Ureter (tissue), 1 donor: ENCODE measurements around the gene SHISAL2A. TPM values are rescaled to one million over a fixed set of nuclear protein-coding genes. Genes with fewer than 3 reads are reported as not detected.

Experiments
- DNase-seq: peaks from one replicate; pipeline ENCODE4 v3.0.0-alpha.2; 2020; ENCODE audit warnings: low spot score
- total RNA-seq: library from RNA; stranded (reverse); gene quantifications from one replicate; pipeline ENCODE4 v1.2.4, GENCODE V29; 2023
- donor health status: DM: yes; HTN: yes; CAD: no.

The SHISAL2A gene
- total RNA-seq, 1 donor from 2014 or later: 1.1 TPM

DNA sequence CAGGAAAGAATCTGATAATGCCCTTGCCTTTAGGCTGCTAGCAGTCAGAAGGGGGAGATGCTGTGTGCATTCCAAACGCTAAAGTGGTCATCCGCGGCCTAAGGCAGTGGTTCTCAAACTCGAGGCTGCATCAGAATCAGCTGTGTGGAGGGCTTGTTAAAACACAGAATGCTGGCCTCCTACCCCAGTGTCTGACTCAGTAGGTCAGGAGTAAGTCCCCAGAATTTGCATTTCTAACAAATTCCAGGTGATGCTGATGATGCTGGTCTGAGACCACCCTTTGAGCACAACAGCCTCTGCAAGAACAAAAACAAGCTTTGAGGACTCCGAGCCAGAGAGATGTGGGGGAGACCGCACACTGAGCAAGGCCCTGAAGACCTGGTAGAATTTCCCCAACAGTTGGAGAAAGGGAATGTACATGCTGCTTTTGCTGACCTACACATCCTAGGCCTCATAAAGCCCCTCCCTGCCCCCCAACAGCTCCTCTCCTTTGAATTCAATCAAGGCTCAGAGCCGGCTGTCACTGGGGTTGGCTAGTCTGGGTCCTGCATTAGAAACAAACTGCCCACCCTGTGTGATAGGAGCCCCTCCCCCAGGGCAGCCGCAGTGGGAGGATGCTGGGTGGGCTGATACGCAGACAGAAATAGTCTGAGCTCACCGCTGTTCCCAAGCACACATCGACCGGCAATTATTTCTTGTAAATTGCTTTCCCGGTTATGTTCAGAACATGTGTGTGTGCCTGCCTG, 27.1 kb downstream of the SHISAL2A start:
- DNase-seq: no peak

- no peak for DNase-seq
Observed at GRCh38 chr1:52660807-52661206, 27.8 kb downstream of the SHISAL2A start.

- DNase-seq: no peak
Observed at GRCh38 chr1:52662645-52663313, 29.8 kb downstream of the SHISAL2A start.

DNA sequence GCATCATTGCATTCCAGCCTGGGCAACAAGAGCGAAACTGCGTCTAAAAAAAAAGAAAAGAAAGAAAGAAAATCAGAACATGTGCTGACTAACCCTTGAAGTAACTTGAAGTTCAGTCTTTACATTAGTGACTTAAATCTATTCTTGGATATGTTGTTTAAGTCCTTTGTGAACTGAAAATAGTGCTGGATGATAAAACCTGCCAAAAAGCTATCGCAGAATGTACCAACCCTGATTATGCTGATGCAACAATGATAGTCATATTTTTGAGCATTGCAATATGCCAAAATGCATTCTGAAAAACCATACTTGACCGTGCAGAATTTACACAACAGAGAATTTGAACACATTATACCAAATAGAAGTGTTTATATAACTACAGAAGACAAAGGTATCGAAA, 30.7 kb downstream of the SHISAL2A start:
- DNase-seq: no peak

DNA sequence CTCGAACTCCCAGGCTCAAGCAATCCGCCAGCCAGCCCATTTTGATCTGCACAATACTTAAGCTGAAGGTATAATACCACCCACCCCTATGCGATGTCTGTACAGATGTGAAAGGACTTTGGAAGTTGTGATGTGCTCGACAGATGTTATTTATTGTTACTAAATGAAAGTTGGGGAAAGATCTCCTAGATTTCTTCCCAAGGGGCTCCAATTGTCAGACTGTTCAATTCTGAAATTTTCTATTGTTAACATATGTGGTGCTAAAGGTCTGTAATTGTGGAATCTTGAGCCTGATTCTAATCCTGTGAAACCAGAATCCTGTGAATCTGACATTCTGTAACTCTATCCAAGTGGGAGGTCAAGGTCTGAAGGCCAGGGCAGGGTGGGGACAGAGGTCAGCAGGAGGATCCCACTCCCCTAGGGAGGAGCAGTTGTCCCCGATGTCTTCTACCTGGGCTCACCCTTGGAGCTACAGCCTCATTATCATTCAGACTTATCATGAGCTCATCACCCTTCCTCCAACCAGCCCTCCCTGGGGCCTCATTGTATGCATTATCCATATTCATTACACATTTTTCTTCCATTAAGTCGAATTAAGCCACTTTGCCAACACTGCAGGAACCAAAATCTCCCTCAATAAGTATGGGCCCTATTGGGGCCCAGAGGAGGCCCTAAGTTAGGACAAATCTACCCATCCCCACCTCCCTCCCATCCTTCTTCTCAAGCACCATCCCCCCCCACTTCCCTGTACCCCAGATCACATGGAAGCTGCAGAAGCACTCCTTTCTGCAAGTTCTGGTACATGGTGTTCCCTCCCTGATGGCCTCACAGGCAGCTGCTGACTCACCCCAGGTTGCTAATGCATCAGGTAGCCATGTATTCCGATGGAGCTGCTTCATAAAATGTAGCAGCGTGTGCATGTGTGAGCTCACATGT, 32.3 kb downstream of the SHISAL2A start:
- DNase-seq: no peak

DNA sequence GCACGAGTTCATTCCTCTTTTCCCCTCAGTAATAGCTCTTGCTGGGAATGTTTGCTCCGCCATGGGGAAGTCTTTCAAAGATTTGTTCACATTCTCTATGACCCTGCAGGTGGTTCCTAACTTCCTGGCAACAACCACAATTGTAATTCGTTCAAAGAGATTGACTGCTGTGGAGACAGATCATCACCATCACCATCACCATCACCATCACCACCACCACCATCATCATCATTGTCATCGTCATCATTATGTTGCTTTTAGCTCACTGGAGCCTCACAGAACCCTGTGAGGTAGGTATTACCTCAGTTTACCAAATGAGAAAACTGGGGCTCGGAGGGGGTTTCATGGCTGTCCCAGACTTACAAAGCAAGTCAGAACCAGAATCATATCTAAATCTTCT, 34.3 kb downstream of the SHISAL2A start:
- no peak for DNase-seq

GRCh38 chr1:52667984-52668383, 35.0 kb downstream of the SHISAL2A start:
- DNase-seq: no peak

- no peak for DNase-seq
Observed at GRCh38 chr1:52668711-52669110, 35.7 kb downstream of the SHISAL2A start.

DNA sequence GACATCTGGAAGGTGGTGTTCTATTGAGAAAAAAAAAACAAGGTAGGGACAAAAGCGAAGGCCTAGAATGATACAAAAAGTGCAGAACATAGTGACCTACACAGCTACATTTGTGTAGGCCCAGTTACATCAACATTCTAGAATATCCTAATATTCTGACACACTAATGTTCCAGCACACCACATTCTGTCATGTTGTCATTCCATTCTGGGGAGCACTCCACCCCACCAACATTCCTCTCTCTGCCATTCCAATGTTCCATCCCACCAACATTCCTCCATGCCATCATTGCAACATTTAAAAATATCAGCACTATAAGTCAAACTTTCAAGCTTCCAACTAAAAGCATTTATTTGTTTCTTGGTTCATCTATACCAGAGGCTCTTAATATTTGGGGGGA, 36.7 kb downstream of the SHISAL2A start:
- DNase-seq: no peak

GRCh38 chr1:52670604-52671003, 37.6 kb downstream of the SHISAL2A start:
- no peak for DNase-seq

GRCh38 chr1:52672946-52673345, 40.0 kb downstream of the SHISAL2A start:
- DNase-seq: no peak

DNA sequence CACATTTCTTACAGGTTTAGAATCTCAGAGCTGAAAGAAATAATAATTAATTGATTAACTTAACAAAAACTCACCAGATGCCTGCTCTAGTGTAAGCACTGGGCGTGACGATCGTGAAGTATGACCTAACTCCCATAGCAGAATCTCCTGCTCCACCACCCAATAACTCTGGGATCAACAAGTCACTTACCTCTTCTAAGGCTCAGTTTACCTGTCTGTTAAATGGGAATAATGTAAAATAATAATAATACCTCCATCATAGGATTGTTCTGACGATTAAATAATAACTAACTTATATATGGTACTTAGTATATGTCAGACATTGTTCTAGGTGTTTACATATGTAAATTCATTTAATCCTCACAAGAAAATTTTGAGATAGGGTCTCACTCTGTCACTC, 40.5 kb downstream of the SHISAL2A start:
- no peak for DNase-seq

DNA sequence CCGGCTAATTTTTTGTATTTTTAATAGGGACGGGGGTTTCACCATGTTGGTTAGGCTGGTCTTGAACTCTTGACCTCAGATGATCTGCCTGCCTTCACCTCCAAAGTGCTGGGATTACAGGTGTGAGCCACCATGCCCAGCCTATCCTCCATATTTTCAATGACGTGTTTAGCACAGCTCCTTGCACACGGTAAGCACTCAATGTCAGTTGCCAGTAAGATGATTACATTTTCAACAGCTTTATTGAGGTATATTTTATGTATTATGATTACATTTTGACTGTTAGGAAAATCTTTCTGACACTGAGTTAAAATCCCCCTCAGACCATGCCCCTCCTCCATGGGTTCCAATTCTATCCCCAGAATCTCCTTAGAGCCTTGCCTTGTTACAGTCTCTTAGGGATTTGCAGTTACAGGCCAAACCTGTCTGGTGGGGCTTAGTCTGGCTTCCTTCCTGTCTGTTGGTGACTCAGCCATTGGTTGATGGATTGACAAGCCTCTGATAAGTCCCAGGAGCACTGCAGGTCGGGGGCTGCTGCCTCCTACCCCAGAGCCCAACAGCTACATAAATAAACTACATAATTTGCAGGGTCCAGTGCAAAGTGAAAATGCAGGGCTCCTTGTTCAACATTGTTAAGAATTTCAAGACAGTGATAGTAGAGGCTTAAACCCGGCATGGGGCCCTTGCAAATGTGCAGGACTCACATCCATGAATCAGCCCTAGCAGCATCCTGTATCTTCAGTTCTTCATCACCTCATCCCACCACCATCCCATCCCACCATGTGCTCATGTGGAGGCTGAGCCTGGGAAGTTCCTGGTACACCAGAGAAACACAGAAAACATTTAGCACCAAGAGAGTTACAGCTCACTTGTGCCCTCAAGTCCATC, 41.8 kb downstream of the SHISAL2A start:
- DNase-seq: peak; percentile 66

- DNase-seq: no peak
Observed at GRCh38 chr1:52676249-52676903, 43.4 kb downstream of the SHISAL2A start.

DNA sequence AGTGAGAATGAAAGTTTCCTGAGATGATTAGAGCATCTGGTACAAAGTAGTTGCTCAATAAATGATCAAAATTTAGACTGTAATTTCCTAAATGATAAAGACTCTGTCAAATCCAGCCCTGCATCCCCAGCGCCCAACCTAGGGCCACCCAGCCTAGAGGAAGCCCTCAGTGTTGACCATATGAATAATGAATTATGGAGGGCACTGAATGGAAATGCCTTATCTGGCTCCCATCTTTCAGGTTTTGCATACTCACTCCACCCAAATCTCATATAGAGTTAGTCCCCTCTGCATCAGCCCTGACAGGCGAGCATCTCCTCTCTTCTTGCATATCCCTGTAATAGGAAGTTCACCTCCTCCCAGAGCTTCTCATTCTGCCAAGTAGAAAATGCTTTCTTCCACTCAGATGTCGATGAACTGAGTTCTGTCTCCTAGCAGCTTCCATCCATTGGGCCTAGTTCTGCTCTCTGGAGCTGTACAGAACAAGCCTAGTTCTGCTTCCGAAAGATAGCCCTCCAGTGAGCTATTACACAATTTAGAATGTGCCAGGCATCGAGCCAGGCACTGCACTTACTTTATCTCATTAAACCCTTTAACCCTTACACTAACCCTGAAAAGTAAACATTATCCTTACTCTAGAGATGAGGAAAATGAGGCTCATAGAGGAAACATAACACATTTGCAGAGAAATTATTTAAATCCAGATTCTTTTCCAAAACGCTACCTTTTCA, 44.3 kb downstream of the SHISAL2A start:
- no peak for DNase-seq

GRCh38 chr1:52679048-52679447, 46.1 kb downstream of the SHISAL2A start:
- DNase-seq: no peak

GRCh38 chr1:52679498-52679897, 46.5 kb downstream of the SHISAL2A start:
- DNase-seq: no peak

GRCh38 chr1:52680353-52680752, 47.4 kb downstream of the SHISAL2A start:
- DNase-seq: no peak

GRCh38 chr1:52681136-52681535, 48.2 kb downstream of the SHISAL2A start:
- DNase-seq: no peak

GRCh38 chr1:52683367-52683940, 50.5 kb downstream of the SHISAL2A start:
- no peak for DNase-seq
